Neural crest cell (in vitro differentiated cells): Measurements from ENCODE around the gene TSHZ1. TPM values are rescaled to one million over a fixed set of nuclear protein-coding genes. Genes with fewer than 3 reads are reported as not detected.

Experiments used
- DNase-seq: peaks from one replicate; pipeline ENCODE4 v3.0.0; 2021; ENCODE audit warnings: low read depth, mixed read lengths, low spot score
- H3K27ac Mint-ChIP-seq: one replicate; pipeline ENCODE4 v1.8.0; 2021; ENCODE audit warnings: mild to moderate bottlenecking, mixed read lengths; ENCODE audit not compliant: unreplicated experiment
- H3K27me3 Mint-ChIP-seq: 2 replicates; pipeline ENCODE4 v1.8.0; 2021; ENCODE audit warnings: low read depth, mild to moderate bottlenecking, mixed read lengths
- H3K36me3 Mint-ChIP-seq: 2 replicates; pipeline ENCODE4 v1.8.0; 2021; ENCODE audit warnings: low read depth, mild to moderate bottlenecking, mixed read lengths
- H3K4me1 Mint-ChIP-seq: 2 replicates; pipeline ENCODE4 v1.8.0; 2021; ENCODE audit warnings: mixed read lengths
- H3K4me3 Mint-ChIP-seq: one replicate; pipeline ENCODE4 v1.8.0; 2021; ENCODE audit warnings: mild to moderate bottlenecking, mixed read lengths
- H3K9me3 Mint-ChIP-seq: 2 replicates; pipeline ENCODE4 v1.8.0; 2021; ENCODE audit warnings: mixed read lengths
- CTCF ChIP-seq: fragments of 200-600 bp; sonication (generic); conservative IDR thresholded peaks from 2 replicates; pipeline ENCODE4 v1.5.0; 2021; ENCODE audit warnings: antibody characterized with exemption, mild to moderate bottlenecking
- long read RNA-seq: library from polyadenylated mRNA; unstranded; transcript quantifications from one replicate; pipeline ENCODE4 v2.0.0, GENCODE V29; 2020
- total RNA-seq: library from RNA; stranded (reverse); gene quantifications from 2 replicates; pipeline ENCODE4 v1.2.1, GENCODE V29; 2021

The TSHZ1 gene
- 6.7 and 6.9 TPM in 2 replicates for total RNA-seq
- long read RNA-seq, full-length matches to known transcripts: 8 of 8 reads
- long read RNA-seq, partial matches to known transcripts: 0 of 8 reads
- long read RNA-seq, other reads (novel, unspliced or antisense): 0 of 8 reads

DNA sequence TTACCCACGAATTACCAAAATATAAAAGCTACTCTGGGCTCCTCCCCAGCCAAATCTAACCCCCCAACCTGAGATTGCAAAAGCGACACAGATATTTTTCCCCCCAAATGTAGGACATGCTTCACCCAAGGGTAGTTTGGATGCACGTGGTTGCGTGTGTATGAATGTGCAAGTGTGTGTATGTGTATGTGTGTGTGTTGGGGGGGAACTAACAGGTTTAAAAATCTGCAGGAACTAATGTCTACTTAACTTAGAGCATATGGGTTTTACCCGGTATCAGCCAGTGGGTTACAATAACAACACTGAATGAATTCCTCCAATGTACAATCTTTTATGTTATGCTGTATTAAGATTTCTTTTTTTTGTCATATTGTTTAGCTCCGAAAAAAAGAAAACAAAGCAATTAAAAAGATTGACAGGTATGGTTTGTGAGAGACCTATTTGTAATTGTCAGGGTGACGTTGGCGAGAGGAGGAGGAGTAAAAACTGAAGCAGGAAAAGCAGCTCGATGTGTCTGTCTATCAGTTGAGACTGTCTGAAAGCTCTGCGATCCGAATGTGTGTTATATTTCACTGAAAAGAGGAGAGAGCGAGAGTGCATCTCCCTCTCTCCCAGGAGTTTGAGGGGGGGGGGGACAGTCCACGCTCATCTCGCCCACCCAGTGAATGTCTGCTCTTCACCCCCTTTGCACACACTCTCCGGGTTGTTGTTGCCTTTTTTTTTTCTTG is at the start of gene TSHZ1:
TSHZ1 (plus strand) TSS at position 524 of the 728 bp plus-strand sequence. CDS start 1,080 bp downstream, outside the sequence.
- TF ChIP-seq CTCF: no peak
- Mint-ChIP-seq H3K9me3 (no peaks in the 10 kb centered on the region), H3K4me3 (peak within 1 kb of the TSS; percentile 99), H3K4me1 (peaks cover 62% of the 10 kb centered on the region), H3K27ac (peak within 1 kb of the TSS; percentile 85), H3K27me3 (peaks cover 59% of the 10 kb centered on the region), H3K36me3 (no peaks in the 10 kb centered on the region)
- DNase-seq: no peak

DNA sequence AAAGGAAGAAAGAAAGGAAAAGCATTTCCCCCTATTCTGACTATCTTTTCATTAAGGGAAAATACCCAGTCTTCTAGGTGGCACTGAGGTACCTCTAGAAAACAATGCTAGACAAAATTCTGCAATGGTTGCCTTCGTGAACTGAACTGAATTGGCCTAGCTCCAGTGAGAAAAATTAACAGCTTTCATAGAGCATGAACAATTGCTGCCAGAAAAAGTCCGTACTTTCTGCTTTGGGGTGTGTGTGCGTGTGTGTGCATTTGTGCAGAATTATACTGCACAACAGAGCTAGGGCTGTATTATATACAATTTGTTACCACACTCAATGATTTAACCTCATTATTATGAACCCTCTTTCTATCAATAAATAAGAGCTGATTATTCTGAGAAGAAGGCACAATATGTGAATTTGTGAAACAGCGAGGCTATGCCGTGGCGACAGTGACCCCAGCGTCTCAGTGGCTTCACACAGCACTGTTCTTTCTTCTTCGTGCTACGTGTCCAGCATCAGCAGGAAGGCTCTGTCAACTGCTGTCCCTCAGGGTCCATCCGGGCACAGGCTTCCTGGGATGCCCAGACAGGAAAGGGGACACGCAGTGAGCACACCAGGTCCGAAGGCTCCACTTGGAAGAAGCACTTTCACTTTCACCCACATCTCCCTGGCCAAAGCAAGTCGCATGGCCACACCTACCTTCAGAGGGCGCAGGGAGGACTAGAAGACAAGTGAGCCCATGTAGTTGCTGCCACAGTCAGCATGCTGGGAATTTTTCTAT is 49.2 kb upstream of the TSHZ1 start:
- no peak for DNase-seq
- Mint-ChIP-seq H3K4me3 (no peak overlapping the region), H3K4me1 (peaks cover 12% of the 10 kb centered on the region), H3K27ac (no peak overlapping the region), H3K36me3 (no peaks in the 10 kb centered on the region), H3K9me3 (no peaks in the 10 kb centered on the region), H3K27me3 (peaks cover 4% of the 10 kb centered on the region)
- no peak for TF ChIP-seq CTCF

GRCh38 chr18:75162467-75162866 is 48.1 kb upstream of the TSHZ1 start:
- H3K27ac Mint-ChIP-seq: no peak overlapping the region
- no peaks in the 10 kb centered on the region for H3K9me3 Mint-ChIP-seq
- TF ChIP-seq CTCF: no peak
- H3K4me3 Mint-ChIP-seq: no peak overlapping the region
- peaks cover 12% of the 10 kb centered on the region for H3K4me1 Mint-ChIP-seq
- DNase-seq: no peak
- peaks cover 4% of the 10 kb centered on the region for H3K27me3 Mint-ChIP-seq
- no peaks in the 10 kb centered on the region for H3K36me3 Mint-ChIP-seq

- H3K4me1 Mint-ChIP-seq: peaks cover 12% of the 10 kb centered on the region
- H3K27ac Mint-ChIP-seq: no peak overlapping the region
- H3K36me3 Mint-ChIP-seq: no peaks in the 10 kb centered on the region
- DNase-seq: no peak
- H3K27me3 Mint-ChIP-seq: peaks cover 4% of the 10 kb centered on the region
- no peak overlapping the region for H3K4me3 Mint-ChIP-seq
- no peak for TF ChIP-seq CTCF
- no peaks in the 10 kb centered on the region for H3K9me3 Mint-ChIP-seq
Observed at GRCh38 chr18:75162978-75163377, 47.6 kb upstream of the TSHZ1 start.

GRCh38 chr18:75163736-75164135 is 46.9 kb upstream of the TSHZ1 start:
- no peak overlapping the region for H3K4me3 Mint-ChIP-seq
- TF ChIP-seq CTCF: no peak

More at GRCh38 chr18:75163736-75164135, 46.9 kb upstream of the TSHZ1 start:
- Mint-ChIP-seq H3K27me3 (peaks cover 4% of the 10 kb centered on the region), H3K27ac (peak overlapping the region; percentile 43), H3K9me3 (no peaks in the 10 kb centered on the region), H3K4me1 (peaks cover 12% of the 10 kb centered on the region), H3K36me3 (no peaks in the 10 kb centered on the region)
- no peak for DNase-seq
